GM13976 (cell line): ENCODE measurements around the gene RGS7.

Experiments used
- DNase-seq: peaks from one replicate; pipeline ENCODE4 v3.0.0; 2012; ENCODE audit warnings: low spot score
- in situ Hi-C: fragments of 300-500 bp; cut with MboI; formaldehyde crosslinking; loops from one replicate; pipeline ENCODE4 v1.12.0; 2022; ENCODE audit warnings: low sequenced_read_pairs, mixed read lengths, inconsistent platforms; ENCODE audit not compliant: unreplicated experiment
- TF ChIP-seq, protein P1 (sequence below): IDR thresholded peaks from 2 replicates; pipeline ENCODE4 v1.5.1; 2012; ENCODE audit warnings: borderline replicate concordance, mild to moderate bottlenecking; ENCODE audit not compliant: insufficient read depth; ENCODE audit errors: extremely low read depth, missing control alignments, control extremely low read depth

Gene RGS7

DNA sequence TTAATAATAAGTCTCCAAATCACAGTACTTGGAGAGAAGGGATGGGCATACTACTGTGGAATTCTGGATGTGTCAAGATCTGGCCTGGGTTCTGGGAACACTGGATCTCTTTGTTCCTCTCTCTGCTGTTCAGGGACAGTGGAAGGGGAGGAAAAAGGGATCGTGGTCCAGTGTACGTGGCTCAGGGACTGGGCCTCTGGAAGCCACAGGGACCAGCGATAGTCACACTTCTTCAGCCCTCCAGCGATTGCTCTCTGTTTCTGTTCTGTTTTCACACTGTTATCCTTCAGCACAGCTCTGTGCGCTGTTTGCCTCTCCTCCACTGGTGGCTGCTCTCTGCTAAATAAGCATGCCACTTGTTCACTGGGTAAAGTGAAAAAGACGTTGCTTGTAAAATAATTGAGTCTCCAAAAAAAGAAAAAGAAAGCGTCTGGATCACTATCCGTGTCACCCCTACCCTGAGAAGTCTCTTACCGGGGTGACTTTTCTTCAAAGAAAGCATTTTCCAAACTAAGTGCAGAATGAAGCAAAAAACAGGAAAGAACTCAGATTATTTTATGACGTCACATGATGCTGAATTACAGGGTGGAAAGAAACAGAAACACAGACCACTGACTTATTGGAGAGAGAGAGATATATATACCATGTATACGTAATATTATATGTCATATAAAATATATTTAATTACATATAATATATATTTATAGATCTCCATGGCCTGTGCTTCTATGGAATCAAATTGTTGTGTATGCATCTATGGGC, 279.4 kb downstream of the RGS7 start:
- no peak for DNase-seq
- TF ChIP-seq, protein P1, sequence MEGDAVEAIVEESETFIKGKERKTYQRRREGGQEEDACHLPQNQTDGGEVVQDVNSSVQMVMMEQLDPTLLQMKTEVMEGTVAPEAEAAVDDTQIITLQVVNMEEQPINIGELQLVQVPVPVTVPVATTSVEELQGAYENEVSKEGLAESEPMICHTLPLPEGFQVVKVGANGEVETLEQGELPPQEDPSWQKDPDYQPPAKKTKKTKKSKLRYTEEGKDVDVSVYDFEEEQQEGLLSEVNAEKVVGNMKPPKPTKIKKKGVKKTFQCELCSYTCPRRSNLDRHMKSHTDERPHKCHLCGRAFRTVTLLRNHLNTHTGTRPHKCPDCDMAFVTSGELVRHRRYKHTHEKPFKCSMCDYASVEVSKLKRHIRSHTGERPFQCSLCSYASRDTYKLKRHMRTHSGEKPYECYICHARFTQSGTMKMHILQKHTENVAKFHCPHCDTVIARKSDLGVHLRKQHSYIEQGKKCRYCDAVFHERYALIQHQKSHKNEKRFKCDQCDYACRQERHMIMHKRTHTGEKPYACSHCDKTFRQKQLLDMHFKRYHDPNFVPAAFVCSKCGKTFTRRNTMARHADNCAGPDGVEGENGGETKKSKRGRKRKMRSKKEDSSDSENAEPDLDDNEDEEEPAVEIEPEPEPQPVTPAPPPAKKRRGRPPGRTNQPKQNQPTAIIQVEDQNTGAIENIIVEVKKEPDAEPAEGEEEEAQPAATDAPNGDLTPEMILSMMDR: no peak
- in situ Hi-C loops: no loop called here

DNA sequence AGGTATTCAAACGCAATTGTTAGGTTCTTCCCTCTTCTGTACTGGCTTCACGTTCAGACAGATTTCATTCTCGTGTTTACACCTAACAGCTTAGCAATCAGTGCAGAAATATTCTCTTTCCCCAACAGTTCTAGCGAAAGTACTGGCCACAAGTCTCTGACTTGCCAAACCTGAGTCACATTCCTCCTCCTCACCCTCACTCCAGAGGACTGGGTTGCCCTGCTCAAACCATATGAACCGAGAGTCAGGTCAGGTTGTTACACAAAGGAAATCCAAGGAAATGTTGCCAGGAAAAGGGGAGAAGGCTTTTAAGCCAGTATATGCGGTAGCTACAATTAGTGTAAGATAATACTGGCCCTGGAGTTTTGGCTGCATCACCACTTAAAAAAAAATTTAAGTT, 282.5 kb downstream of the RGS7 start:
- TF ChIP-seq, protein P1: no peak
- in situ Hi-C loops: no loop called here
- DNase-seq: no peak

DNA sequence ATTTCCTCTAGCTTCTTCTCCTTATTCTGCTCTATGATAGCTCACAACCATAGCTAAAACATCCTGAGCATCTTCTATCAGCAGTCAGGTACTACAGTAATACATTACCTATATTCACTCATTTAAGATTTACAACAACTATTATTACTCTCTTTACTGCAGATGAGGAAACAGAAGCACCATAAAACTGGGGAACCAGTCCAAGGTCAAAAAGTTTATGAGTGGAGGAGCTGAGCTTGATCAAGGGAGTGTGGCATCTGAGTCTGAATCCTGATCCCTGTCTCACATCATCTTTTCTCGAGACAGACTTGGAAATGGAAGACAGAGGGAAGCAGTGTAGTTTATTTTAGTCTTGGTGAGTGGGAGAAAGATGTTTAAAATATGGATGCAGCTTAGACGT, 288.6 kb downstream of the RGS7 start:
- DNase-seq: no peak
- in situ Hi-C loops: no loop called here
- TF ChIP-seq, protein P1: no peak

DNA sequence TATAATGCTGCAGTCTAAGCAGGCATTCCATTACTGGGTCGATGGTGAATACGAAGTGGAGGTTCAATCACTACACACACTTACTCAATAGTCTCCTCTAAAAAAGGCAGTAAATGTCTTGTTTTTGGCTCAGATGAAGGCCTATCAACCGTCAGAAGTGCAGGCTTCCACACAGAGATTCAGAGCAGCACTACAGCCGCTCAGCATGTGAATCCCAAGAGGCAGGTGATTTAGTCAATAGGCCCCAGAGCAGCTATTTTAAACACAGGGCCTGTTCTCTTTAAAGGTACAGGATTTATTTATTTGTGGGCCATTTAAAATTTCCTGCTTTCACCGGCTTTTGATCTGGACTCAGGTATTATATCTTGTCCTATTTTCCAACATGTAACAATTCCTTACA, 293.7 kb downstream of the RGS7 start:
- in situ Hi-C loops: no loop called here
- no peak for DNase-seq
- TF ChIP-seq, protein P1: no peak

DNA sequence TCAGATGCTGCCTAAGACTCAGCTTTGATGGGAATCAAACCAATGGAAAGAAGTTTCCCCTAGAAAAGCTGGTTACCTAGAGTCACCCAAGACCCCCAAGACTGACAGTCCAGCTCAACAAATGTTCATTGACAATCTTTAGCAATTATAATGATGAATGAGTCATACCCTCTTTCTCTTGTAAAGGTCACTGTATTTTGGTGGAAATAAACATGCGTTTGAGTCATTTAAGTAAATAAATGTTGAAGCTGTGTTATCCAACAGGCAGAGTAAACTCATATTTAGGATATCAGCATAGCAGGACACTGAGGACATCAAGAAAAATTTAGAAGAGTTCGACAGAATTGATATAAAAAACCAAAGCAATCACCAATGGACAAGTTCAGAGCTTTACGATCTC, 295.9 kb downstream of the RGS7 start:
- in situ Hi-C loops: no loop called here
- no peak for DNase-seq
- TF ChIP-seq, protein P1: no peak

DNA sequence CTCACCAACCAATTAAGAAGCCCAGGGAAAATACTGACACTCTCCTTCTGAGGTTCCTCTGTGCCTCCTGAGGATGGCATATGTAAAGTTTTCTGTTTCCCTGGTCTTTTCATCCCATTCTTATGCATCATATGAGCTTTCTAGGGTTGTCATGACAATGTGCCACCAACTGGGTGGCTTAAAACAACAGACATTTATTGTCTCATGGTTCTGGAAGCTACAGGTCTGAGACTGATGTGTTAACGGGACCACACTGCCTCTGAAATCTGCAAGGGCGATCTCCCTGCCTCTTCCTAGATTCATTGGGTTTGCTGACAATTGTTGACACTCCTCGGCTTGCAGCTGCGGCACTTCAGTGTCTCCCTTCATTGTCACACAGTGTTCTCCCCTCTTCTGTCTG, 308.4 kb downstream of the RGS7 start:
- TF ChIP-seq, protein P1: no peak
- DNase-seq: no peak
- in situ Hi-C loops: no loop called here
